Bronchial epithelial cell (primary cell): ENCODE data around the gene IL4R. TPM values are rescaled to one million over a fixed set of nuclear protein-coding genes. Genes with fewer than 3 reads are reported as not detected.

Experiments
- DNase-seq: peaks from one replicate; pipeline ENCODE4 v3.0.0-alpha.2; 2010; ENCODE audit warnings: low read depth
- FAIRE-seq: peaks from 2 replicates; lab custom pipeline; 2011; peaks lifted over from hg19 to GRCh38; lab: Jason Lieb, UNC
- H3K27me3 ChIP-seq: 2 replicates; pipeline ENCODE4 v1.5.1; 2011; ENCODE audit warnings: low read length; ENCODE audit not compliant: control insufficient read depth, insufficient read depth
- H3K36me3 ChIP-seq: 2 replicates; pipeline ENCODE4 v1.5.1; 2011; ENCODE audit warnings: low read length; ENCODE audit not compliant: control insufficient read depth, insufficient read depth
- H3K4me3 ChIP-seq: 2 replicates; pipeline ENCODE4 v1.5.1; 2011; ENCODE audit warnings: mild to moderate bottlenecking, low read depth, low read length, control low read depth
- total RNA-seq: library from RNA; depleted of rRNA; stranded (reverse); fragments of >200 nt; gene quantifications from 2 replicates; pipeline ENCODE4 v1.2.1, GENCODE V29; 2014
- TF ChIP-seq, protein P1 (sequence below): IDR thresholded peaks from 2 replicates; pipeline ENCODE4 v1.5.1; 2011; ENCODE audit warnings: mild to moderate bottlenecking, moderate library complexity, low read length, control low read depth, inconsistent platforms; ENCODE audit not compliant: insufficient read depth, severe bottlenecking

Gene IL4R
- total RNA-seq, 1 donor from 2014 or later: 25.8 TPM

DNA sequence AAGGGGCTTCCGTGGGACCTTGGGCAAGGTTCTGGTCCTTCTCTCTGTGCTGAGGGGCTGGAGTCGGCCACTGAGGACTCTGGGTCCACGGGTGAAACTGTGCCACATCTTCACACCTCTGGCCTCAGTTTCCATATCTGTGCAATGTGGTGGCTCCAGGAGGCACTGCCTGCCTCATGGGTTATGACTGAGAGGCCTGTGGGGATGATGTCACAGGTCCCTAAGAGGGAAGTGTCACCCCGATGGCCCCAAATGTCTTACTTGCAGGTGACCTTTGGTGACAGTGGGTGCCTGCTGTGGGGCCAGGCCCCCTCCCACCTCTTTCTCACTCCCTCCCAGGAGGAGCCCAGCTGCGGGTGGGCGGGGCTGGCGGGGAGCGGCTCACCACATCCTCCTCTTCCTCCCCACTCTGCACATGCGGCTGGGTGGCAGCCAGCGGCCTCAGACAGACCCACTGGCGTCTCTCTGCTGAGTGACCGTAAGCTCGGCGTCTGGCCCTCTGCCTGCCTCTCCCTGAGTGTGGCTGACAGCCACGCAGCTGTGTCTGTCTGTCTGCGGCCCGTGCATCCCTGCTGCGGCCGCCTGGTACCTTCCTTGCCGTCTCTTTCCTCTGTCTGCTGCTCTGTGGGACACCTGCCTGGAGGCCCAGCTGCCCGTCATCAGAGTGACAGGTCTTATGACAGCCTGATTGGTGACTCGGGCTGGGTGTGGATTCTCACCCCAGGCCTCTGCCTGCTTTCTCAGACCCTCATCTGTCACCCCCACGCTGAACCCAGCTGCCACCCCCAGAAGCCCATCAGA lies 88.2 kb downstream of the IL4R start, which contains the start of gene IL21R:
TSS of gene IL21R (plus strand) at position 407 of the 801 bp plus-strand sequence. CDS start 27,898 bp downstream, outside the sequence.
- Histone ChIP-seq H3K27me3 (peaks cover 2% of the 10 kb centered on the region), H3K4me3 (no peak within 1 kb of the TSS), H3K36me3 (no peaks in the 10 kb centered on the region)
- FAIRE-seq (no peak), DNase-seq (no peak)
- TF ChIP-seq, protein P1, sequence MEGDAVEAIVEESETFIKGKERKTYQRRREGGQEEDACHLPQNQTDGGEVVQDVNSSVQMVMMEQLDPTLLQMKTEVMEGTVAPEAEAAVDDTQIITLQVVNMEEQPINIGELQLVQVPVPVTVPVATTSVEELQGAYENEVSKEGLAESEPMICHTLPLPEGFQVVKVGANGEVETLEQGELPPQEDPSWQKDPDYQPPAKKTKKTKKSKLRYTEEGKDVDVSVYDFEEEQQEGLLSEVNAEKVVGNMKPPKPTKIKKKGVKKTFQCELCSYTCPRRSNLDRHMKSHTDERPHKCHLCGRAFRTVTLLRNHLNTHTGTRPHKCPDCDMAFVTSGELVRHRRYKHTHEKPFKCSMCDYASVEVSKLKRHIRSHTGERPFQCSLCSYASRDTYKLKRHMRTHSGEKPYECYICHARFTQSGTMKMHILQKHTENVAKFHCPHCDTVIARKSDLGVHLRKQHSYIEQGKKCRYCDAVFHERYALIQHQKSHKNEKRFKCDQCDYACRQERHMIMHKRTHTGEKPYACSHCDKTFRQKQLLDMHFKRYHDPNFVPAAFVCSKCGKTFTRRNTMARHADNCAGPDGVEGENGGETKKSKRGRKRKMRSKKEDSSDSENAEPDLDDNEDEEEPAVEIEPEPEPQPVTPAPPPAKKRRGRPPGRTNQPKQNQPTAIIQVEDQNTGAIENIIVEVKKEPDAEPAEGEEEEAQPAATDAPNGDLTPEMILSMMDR: no peak

DNA sequence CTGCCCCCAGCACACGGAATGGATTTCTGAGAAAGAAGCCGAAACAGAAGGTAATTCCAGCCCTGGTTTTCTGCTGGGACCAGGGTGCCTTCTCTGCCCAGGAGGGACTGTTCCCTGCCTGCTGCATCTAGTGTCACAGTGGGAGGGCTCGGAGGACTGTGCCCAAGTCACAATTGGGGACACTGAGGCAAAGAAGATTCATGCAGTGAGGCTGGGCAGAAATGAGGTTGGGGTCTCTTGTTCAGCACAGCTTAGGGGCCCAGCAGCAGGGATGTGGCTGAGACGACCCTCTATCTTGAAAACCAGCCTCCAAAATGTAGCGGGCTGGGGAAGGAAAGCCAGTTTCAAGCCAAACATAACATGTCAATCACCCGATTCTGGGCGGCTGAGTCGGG lies 88.8 kb downstream of the IL4R start:
- no peak for FAIRE-seq

DNA sequence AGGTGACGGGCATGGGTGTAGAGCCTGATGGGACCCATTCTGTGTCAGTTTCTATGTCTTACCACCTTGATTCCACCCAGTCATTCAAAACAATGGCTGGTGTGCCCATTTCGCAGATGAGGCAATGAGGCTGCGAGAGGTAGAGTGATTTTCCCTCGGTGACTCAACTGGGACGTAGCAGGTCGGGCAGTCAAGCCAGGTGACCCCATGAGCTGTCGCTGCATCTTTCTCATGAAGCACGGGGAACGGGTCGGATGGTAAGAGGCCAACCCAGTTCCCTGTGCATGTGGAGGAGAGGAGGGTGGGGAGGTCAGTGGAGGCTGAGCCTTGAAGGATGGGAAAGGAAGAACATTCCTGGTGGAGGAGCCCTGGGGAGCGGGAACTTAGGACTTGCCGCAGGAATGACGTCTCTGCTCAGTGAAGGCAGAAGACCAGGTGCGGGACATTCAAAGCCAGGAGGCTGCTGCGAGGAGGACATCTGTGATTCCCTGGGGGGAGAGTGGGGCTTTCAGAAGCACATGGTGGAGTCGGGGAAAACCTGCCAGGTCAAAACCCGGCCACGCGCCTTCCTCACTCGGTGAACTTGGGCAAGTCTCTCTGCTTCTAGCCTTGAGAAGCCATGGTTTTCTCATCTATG lies 89.3 kb downstream of the IL4R start:
- Histone ChIP-seq H3K27me3 (peaks cover 2% of the 10 kb centered on the region), H3K4me3 (no peak overlapping the region)
- DNase-seq: no peak

More for the DNA sequence above, 88.8 kb downstream of the IL4R start:
- Histone ChIP-seq H3K4me3 (no peak overlapping the region), H3K27me3 (peaks cover 2% of the 10 kb centered on the region), H3K36me3 (no peaks in the 10 kb centered on the region)
- no peak for DNase-seq
- TF ChIP-seq, protein P1: no peak

DNA sequence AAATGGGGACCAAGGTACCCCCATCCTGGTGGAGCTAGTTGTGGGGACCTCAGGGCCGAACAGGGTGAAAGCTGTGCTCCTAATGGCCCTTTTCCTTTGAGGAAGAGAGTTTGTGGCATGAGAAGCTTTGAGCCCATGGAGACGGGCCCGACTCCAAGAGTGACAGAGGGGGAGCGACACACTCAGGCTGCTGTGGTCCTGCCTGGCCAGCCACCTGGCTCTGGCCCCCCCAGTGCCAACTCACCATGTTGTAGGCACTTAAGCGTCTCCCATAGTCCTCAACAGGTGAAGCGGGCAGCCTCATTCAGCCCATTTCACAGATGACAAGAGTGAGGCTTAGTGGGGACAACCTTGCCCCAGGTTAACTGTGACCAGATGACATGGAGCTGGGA lies 89.8 kb downstream of the IL4R start:
- no peak for DNase-seq
- Histone ChIP-seq H3K27me3 (peaks cover 2% of the 10 kb centered on the region), H3K36me3 (no peaks in the 10 kb centered on the region), H3K4me3 (no peak overlapping the region)
- no peak for FAIRE-seq
- TF ChIP-seq, protein P1: no peak

More for the DNA sequence above, 89.3 kb downstream of the IL4R start:
- TF ChIP-seq, protein P1: no peak
- H3K36me3 ChIP-seq: no peaks in the 10 kb centered on the region
- FAIRE-seq: no peak

DNA sequence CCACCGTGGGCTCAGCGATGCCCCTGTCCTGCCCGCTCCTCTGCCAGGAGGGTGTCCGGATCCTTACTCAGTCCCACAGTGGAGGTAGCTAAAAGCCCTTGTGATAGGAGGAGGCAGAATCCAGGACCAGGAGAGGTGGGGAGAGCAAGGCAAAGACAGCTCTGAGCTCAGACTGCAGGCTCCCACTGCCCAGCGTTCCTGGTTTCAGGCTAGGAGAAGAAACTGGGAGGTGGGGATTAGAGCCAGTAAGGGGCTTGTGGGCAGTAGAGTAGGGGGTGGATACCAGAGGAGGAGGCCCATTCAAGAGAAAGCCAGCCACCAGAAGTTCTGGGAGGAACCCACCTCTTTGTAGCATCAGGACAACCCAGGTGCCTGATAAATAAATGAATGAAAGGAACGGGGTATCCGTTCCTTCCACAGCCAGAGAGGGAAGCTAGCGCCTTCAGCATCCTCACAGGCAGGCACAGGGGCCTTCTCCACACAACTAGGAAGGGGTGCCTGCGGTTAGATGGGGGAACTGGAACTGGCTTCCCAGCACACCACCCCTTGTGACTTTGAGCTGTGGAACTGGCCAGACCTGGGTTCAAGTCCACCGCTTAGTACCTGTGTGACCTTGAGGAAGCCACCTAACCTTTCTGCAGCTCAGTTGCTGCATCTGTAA lies 90.5 kb downstream of the IL4R start:
- TF ChIP-seq, protein P1: no peak
- H3K4me3 ChIP-seq: no peak overlapping the region
- H3K36me3 ChIP-seq: no peaks in the 10 kb centered on the region
- peaks cover 2% of the 10 kb centered on the region for H3K27me3 ChIP-seq
- DNase-seq (no peak), FAIRE-seq (no peak)
